TTC549 (cell line): ENCODE measurements around the gene DEDD2.

ENCODE experiments used
- FAIRE-seq: peaks from 2 replicates; lab custom pipeline; 2012; peaks lifted over from hg19 to GRCh38; lab: Jason Lieb, UNC

The DEDD2 gene

GRCh38 chr19:42198676-42199439, 18.6 kb downstream of the DEDD2 start:
- FAIRE-seq = no peak

GRCh38 chr19:42197375-42197817, 20.1 kb downstream of the DEDD2 start:
- FAIRE-seq = no peak

GRCh38 chr19:42196011-42197001, 21.2 kb downstream of the DEDD2 start:
- FAIRE-seq = no peak

GRCh38 chr19:42193706-42194105, 23.8 kb downstream of the DEDD2 start:
- no peak for FAIRE-seq

- no peak for FAIRE-seq
Measured at GRCh38 chr19:42193294-42193693, 24.2 kb downstream of the DEDD2 start.

- FAIRE-seq = no peak
Measured at GRCh38 chr19:42191855-42192254, 25.6 kb downstream of the DEDD2 start.

- FAIRE-seq = no peak
Measured at GRCh38 chr19:42191330-42191729, 26.1 kb downstream of the DEDD2 start.

GRCh38 chr19:42189133-42189532, 28.3 kb downstream of the DEDD2 start:
- FAIRE-seq = no peak

- no peak for FAIRE-seq
Measured at GRCh38 chr19:42188665-42189064, 28.8 kb downstream of the DEDD2 start.

- no peak for FAIRE-seq
Measured at GRCh38 chr19:42185277-42185676, 32.2 kb downstream of the DEDD2 start.

- FAIRE-seq = no peak
Measured at GRCh38 chr19:42184401-42184861, 33.0 kb downstream of the DEDD2 start.

- no peak for FAIRE-seq
Measured at GRCh38 chr19:42178791-42179674, 38.4 kb downstream of the DEDD2 start.

GRCh38 chr19:42177686-42178019, 39.8 kb downstream of the DEDD2 start:
- FAIRE-seq = no peak

GRCh38 chr19:42176990-42177685, 40.3 kb downstream of the DEDD2 start:
- no peak for FAIRE-seq

- no peak for FAIRE-seq
Measured at GRCh38 chr19:42176649-42176989, 40.9 kb downstream of the DEDD2 start.

GRCh38 chr19:42175952-42176648, 41.4 kb downstream of the DEDD2 start:
- no peak for FAIRE-seq

- no peak for FAIRE-seq
Measured at GRCh38 chr19:42174958-42175734, 42.3 kb downstream of the DEDD2 start.

GRCh38 chr19:42174188-42174587, 43.3 kb downstream of the DEDD2 start:
- FAIRE-seq = no peak

- no peak for FAIRE-seq
Measured at GRCh38 chr19:42173695-42174094, 43.8 kb downstream of the DEDD2 start.

GRCh38 chr19:42172261-42172660, 45.2 kb downstream of the DEDD2 start:
- FAIRE-seq = no peak
